Measurements from ENCODE around the gene IQCN.

GRCh38 chr19:18291019-18291524, 16.8 kb upstream of the IQCN start:
- TF ChIP-seq CTCF (IDR thresholded peaks at IDR 0.05) (no peak), EZH2 (IDR thresholded peaks at IDR 0.05; ENCODE audit: borderline replicate concordance, insufficient read depth, low read depth, low read length, poor library complexity, severe bottlenecking) (no peak)
